ES-I3 (cell line): Measurements from ENCODE around the gene DENND6A.
A peak's percentile ranks its signal among the peaks of the same experiment; 100 is the strongest.

Experiments used
- H3K36me3 ChIP-seq: 2 replicates; pipeline ENCODE4 v1.6.1; 2013; ENCODE audit warnings: mild to moderate bottlenecking, low read length, control low read depth, moderate library complexity; ENCODE audit not compliant: insufficient read depth
- H3K4me1 ChIP-seq: 2 replicates; pipeline ENCODE4 v1.6.1; 2013; ENCODE audit warnings: mild to moderate bottlenecking, control low read depth, low read length; ENCODE audit not compliant: insufficient read depth
- H3K9ac ChIP-seq: 2 replicates; pipeline ENCODE4 v1.6.1; 2013; ENCODE audit warnings: low read depth, mild to moderate bottlenecking, low read length, moderate library complexity
- H3K9me3 ChIP-seq: 2 replicates; pipeline ENCODE4 v1.6.1; 2013; ENCODE audit warnings: mild to moderate bottlenecking, low read length, moderate library complexity; ENCODE audit not compliant: control insufficient read depth, insufficient read depth

The DENND6A gene

GRCh38 chr3:57692396-57693147 is at the start of gene DENND6A:
Gene DENND6A, minus strand, starts transcription at chr3:57693077. Its CDS starts 59 bp downstream, at chr3:57693018.
- H3K9me3 ChIP-seq = no peaks in the 10 kb centered on the region
- H3K36me3 ChIP-seq = no peaks in the 10 kb centered on the region
- H3K4me1 ChIP-seq = no peaks in the 10 kb centered on the region; the same call in 1 of the 2 replicates
- peak within 1 kb of the TSS; percentile 82 for H3K9ac ChIP-seq

GRCh38 chr3:57740027-57740426 is 47.1 kb upstream of the DENND6A start:
- no peaks in the 10 kb centered on the region for H3K4me1 ChIP-seq
- H3K9me3 ChIP-seq = no peaks in the 10 kb centered on the region
- no peak overlapping the region for H3K9ac ChIP-seq
- no peaks in the 10 kb centered on the region for H3K36me3 ChIP-seq

- no peak overlapping the region for H3K9ac ChIP-seq
- H3K9me3 ChIP-seq = no peaks in the 10 kb centered on the region
- H3K36me3 ChIP-seq = no peaks in the 10 kb centered on the region
- H3K4me1 ChIP-seq = no peaks in the 10 kb centered on the region
Measured at GRCh38 chr3:57738391-57738790, 45.5 kb upstream of the DENND6A start.

GRCh38 chr3:57737840-57738239 is 45.0 kb upstream of the DENND6A start:
- H3K4me1 ChIP-seq = no peaks in the 10 kb centered on the region
- H3K9ac ChIP-seq = no peak overlapping the region
- H3K9me3 ChIP-seq = no peaks in the 10 kb centered on the region
- no peaks in the 10 kb centered on the region for H3K36me3 ChIP-seq

GRCh38 chr3:57735405-57735804 is 42.5 kb upstream of the DENND6A start:
- H3K9me3 ChIP-seq = no peaks in the 10 kb centered on the region
- H3K4me1 ChIP-seq = no peaks in the 10 kb centered on the region
- no peak overlapping the region for H3K9ac ChIP-seq
- H3K36me3 ChIP-seq = no peaks in the 10 kb centered on the region

GRCh38 chr3:57733790-57734189 is 40.9 kb upstream of the DENND6A start:
- Histone ChIP-seq H3K4me1 (no peaks in the 10 kb centered on the region), H3K36me3 (no peaks in the 10 kb centered on the region), H3K9me3 (no peaks in the 10 kb centered on the region), H3K9ac (no peak overlapping the region)

GRCh38 chr3:57731311-57731710 is 38.4 kb upstream of the DENND6A start:
- Histone ChIP-seq H3K36me3 (no peaks in the 10 kb centered on the region), H3K4me1 (no peaks in the 10 kb centered on the region), H3K9ac (no peak overlapping the region), H3K9me3 (no peaks in the 10 kb centered on the region)

- no peaks in the 10 kb centered on the region for H3K9me3 ChIP-seq
- no peak overlapping the region for H3K9ac ChIP-seq
- no peaks in the 10 kb centered on the region for H3K36me3 ChIP-seq
Measured at GRCh38 chr3:57730682-57731081, 37.8 kb upstream of the DENND6A start.

GRCh38 chr3:57729334-57730045 is 36.6 kb upstream of the DENND6A start:
- Histone ChIP-seq H3K9ac (no peak overlapping the region), H3K9me3 (no peaks in the 10 kb centered on the region), H3K4me1 (no peaks in the 10 kb centered on the region), H3K36me3 (no peaks in the 10 kb centered on the region)

More at GRCh38 chr3:57730682-57731081, 37.8 kb upstream of the DENND6A start:
- no peaks in the 10 kb centered on the region for H3K4me1 ChIP-seq

- no peaks in the 10 kb centered on the region for H3K9me3 ChIP-seq
- no peak overlapping the region for H3K9ac ChIP-seq
- H3K36me3 ChIP-seq = no peaks in the 10 kb centered on the region
- H3K4me1 ChIP-seq = no peaks in the 10 kb centered on the region
Measured at GRCh38 chr3:57727106-57727505, 34.2 kb upstream of the DENND6A start.

- Histone ChIP-seq H3K36me3 (no peaks in the 10 kb centered on the region), H3K9me3 (no peaks in the 10 kb centered on the region), H3K9ac (no peak overlapping the region), H3K4me1 (no peaks in the 10 kb centered on the region)
Measured at GRCh38 chr3:57726397-57726796, 33.5 kb upstream of the DENND6A start.

GRCh38 chr3:57718118-57718517 is 25.2 kb upstream of the DENND6A start:
- Histone ChIP-seq H3K9me3 (no peaks in the 10 kb centered on the region), H3K9ac (no peak overlapping the region), H3K36me3 (no peaks in the 10 kb centered on the region), H3K4me1 (no peaks in the 10 kb centered on the region)

GRCh38 chr3:57717205-57717868 is 24.5 kb upstream of the DENND6A start:
- no peak overlapping the region for H3K9ac ChIP-seq
- H3K9me3 ChIP-seq = no peaks in the 10 kb centered on the region
- no peaks in the 10 kb centered on the region for H3K36me3 ChIP-seq
- no peaks in the 10 kb centered on the region for H3K4me1 ChIP-seq

- no peaks in the 10 kb centered on the region for H3K9me3 ChIP-seq
- no peaks in the 10 kb centered on the region for H3K4me1 ChIP-seq
- no peaks in the 10 kb centered on the region for H3K36me3 ChIP-seq
- H3K9ac ChIP-seq = no peak overlapping the region
Measured at GRCh38 chr3:57715686-57716085, 22.8 kb upstream of the DENND6A start.

- H3K9me3 ChIP-seq = no peaks in the 10 kb centered on the region
- no peaks in the 10 kb centered on the region for H3K36me3 ChIP-seq
- H3K9ac ChIP-seq = no peak overlapping the region
- H3K4me1 ChIP-seq = no peaks in the 10 kb centered on the region
Measured at GRCh38 chr3:57709559-57709958, 16.7 kb upstream of the DENND6A start.
